ENCODE data around the gene S100A8. TPM values are rescaled to one million over a fixed set of nuclear protein-coding genes. Genes with fewer than 3 reads are reported as not detected.

S100A8 gene
- total and polyA plus RNA-seq, 11 donors = 6.0 to 199 (median 32.3) TPM

GRCh38 chr1:153360190-153360589, 30.7 kb downstream of the S100A8 start:
- Histone ChIP-seq H3K9me3 (no peaks in the 10 kb centered on the region), H3K4me1 (peaks cover 0 to 57% (median 0%) of the 10 kb centered on the region in 12 donors), H3K27ac (peak overlapping the region in 1 of 12 donors; percentile 92), H3K27me3 (no peaks in the 10 kb centered on the region), H3K36me3 (no peaks in the 10 kb centered on the region), H3K4me3 (peak overlapping the region in 1 of 12 donors; percentile 58)
- DNase-seq (no peak), ATAC-seq (peak in 2 of 4 donors; percentile 16 to 64)
- intact Hi-C loops (cut with DNase I) = no loop called here
- WGBS, 4 donors = 49 to 86% (median 71%) methylated on average over 2 of the region's 2 CpGs
- TF ChIP-seq CTCF (IDR thresholded peaks at IDR 0.05) (no peak), POLR2A (IDR thresholded peaks at IDR 0.05) (no peak)

DNA sequence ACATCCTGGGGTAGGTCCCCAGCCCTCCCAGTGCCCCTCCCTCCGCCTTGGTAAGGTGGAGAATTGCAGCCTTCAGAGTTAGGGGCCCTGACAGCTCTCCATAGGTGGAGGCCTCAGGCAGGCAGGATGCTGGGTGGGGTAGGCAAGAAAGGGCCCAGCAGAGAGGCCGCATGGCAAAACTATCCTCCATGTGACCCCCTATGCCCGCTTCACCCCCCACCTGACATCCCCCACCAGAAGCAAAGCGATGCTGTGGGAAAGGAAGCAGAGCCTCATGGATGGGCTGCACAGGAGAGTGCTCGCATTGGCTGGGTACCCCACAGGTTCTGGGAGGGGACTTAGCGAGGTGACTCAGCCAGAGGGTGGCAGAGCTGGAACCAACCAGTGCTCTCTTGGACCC, 31.6 kb downstream of the S100A8 start:
- TF ChIP-seq CTCF (IDR thresholded peaks at IDR 0.05) (no peak), POLR2A (IDR thresholded peaks at IDR 0.05) (no peak)
- peak overlapping the region in 3 of 12 donors; percentile 4 to 58 (median 14) for H3K4me3 ChIP-seq
- WGBS, 4 donors = 90 to 97% (median 96%) methylated on average over 6 of the region's 6 CpGs
- H3K27me3 ChIP-seq = no peaks in the 10 kb centered on the region
- DNase-seq = no peak
- intact Hi-C loops (cut with DNase I) = loop anchor here in 2 of 10 donors (10.0 kb wide), 2 partner anchors 46 to 216 kb away; no protein-coding TSS in a partner anchor
- H3K9me3 ChIP-seq = no peaks in the 10 kb centered on the region
- peak overlapping the region in 1 of 12 donors; percentile 92 for H3K27ac ChIP-seq
- peaks cover 0 to 50% (median 0%) of the 10 kb centered on the region in 12 donors for H3K4me1 ChIP-seq
- ATAC-seq = no peak
- no peaks in the 10 kb centered on the region for H3K36me3 ChIP-seq

- H3K9me3 ChIP-seq = no peaks in the 10 kb centered on the region
- peak overlapping the region in 1 of 12 donors; percentile 92 for H3K27ac ChIP-seq
- intact Hi-C loops (cut with DNase I) = loop anchor here in 2 of 10 donors (10.0 kb wide), 2 partner anchors 46 to 216 kb away; no protein-coding TSS in a partner anchor
- no peaks in the 10 kb centered on the region for H3K27me3 ChIP-seq
- H3K4me1 ChIP-seq = peaks cover 0 to 45% (median 0%) of the 10 kb centered on the region in 12 donors
- DNase-seq (no peak), ATAC-seq (no peak)
- WGBS, 4 donors = 91 to 95% (median 94%) methylated on average over 3 of the region's 3 CpGs
- peak overlapping the region in 3 of 12 donors; percentile 4 to 58 (median 12) for H3K4me3 ChIP-seq
- TF ChIP-seq CTCF (IDR thresholded peaks at IDR 0.05) = no peak
- no peak for TF ChIP-seq POLR2A (IDR thresholded peaks at IDR 0.05)
- no peaks in the 10 kb centered on the region for H3K36me3 ChIP-seq
These were observed 32.2 kb downstream of the S100A8 start for GRCh38 chr1:153358691-153358975.

DNA sequence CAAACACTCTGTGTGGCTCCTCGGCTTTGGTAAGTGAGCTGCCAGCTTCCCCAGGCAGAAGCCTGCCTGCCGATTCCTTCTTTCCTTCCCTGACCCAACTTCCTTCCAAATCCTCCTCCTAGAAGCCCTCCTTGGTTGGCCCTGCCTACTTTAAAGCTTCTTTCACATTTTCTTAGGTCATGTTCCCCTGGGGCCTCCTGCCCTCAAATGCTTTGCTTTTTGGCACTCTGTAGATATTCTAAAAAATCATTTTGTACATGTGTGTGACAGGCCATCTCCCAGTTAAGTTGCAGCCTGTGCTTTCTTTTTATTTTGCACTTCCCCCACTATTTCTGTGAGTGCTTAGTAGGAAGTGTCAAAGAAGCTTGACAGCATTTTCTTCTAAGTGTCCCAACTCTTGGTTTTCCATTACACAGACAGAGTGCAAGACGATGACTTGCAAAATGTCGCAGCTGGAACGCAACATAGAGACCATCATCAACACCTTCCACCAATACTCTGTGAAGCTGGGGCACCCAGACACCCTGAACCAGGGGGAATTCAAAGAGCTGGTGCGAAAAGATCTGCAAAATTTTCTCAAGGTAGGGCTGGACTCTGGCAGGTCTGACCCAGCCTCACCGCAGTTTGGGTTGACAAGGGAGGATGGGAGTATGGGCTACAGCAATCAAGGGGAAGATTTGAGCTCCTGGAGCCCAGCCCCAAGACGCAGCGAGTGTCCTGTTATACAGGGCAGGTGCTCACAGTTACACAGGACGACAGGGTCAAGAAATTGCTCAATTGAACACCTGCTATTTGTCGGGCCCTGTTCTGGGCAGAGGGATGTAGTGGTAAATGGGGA, 32.8 kb downstream of the S100A8 start, which contains the start of gene S100A9:
S100A9 (plus strand) TSS at position 2 of the 838 bp plus-strand sequence; CDS start at position 432, 430 bp downstream.
- H3K27ac ChIP-seq = peak within 1 kb of the TSS in 3 of 12 donors; percentile 37 to 92 (median 39)
- peaks cover 0 to 40% (median 0%) of the 10 kb centered on the region in 12 donors for H3K4me1 ChIP-seq
- intact Hi-C loops (cut with DNase I) = loop anchor here in 2 of 10 donors (10.0 kb wide), 2 partner anchors 47 to 217 kb away; no protein-coding TSS in a partner anchor
- no peak for DNase-seq
- H3K9me3 ChIP-seq = no peaks in the 10 kb centered on the region
- no peak for ATAC-seq
- no peaks in the 10 kb centered on the region for H3K36me3 ChIP-seq
- no peaks in the 10 kb centered on the region for H3K27me3 ChIP-seq
- TF ChIP-seq POLR2A (IDR thresholded peaks at IDR 0.05) = no peak
- no peak for TF ChIP-seq CTCF (IDR thresholded peaks at IDR 0.05)
- peak within 1 kb of the TSS in 3 of 12 donors; percentile 4 to 58 (median 12) for H3K4me3 ChIP-seq
- WGBS, 4 donors = 80 to 87% (median 83%) methylated on average over 11 of the region's 11 CpGs

All from heart left ventricle (tissue), 16 donors.